DMS153 treated with DMSO at 0.1 percent for 48 hours (cell line): ENCODE results near the gene PSORS1C1.
"Not testable (repeated sequence)": the region's sequence is repeated elsewhere in the genome, so short reads cannot be mapped to it uniquely, and the experiment has no call there.

Experiments used
- DNase-seq: peaks from one replicate; lab custom pipeline; 2025; ENCODE audit not compliant: unreplicated experiment; lab: John Stamatoyannopoulos, UW

Gene PSORS1C1

DNA sequence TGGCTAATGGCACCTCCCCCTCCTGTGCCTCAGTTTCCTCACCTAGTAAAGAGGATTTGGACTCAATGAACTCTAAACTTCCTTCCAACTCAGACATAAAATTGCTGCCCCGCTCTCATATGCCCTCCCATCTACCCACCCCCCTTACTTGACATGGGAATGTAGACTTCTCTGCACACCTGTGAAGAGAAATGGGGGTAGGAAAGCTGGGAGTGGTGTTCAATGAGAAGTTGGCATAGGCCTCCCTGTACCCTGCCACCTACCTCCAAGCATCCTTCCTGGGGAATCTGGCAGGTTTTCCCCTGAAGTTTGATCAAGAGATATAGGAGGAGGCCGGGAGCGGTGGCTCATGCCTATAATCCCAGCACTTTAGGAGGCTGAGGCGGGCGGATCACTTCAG, 59.8 kb downstream of the PSORS1C1 start:
- DNase-seq = no peak

DNA sequence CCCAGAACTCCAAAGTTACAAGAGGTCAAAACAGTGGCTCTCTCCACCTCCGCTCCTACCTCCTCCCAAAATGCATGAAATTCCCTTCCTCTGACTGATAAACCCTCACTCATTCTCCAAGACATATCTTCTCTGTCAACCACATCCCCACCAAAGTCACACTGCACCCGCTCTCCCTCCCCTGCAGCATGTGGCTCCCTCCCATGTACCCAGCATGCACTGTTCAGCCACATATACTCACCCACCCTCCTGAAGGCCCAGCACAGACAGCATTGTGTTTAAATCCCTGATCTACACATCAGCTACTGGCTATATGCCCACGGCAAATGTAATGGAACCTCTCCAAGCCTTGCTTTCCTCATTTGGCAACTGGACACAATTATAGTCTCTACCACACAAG, 61.4 kb downstream of the PSORS1C1 start:
- DNase-seq = no peak

DNA sequence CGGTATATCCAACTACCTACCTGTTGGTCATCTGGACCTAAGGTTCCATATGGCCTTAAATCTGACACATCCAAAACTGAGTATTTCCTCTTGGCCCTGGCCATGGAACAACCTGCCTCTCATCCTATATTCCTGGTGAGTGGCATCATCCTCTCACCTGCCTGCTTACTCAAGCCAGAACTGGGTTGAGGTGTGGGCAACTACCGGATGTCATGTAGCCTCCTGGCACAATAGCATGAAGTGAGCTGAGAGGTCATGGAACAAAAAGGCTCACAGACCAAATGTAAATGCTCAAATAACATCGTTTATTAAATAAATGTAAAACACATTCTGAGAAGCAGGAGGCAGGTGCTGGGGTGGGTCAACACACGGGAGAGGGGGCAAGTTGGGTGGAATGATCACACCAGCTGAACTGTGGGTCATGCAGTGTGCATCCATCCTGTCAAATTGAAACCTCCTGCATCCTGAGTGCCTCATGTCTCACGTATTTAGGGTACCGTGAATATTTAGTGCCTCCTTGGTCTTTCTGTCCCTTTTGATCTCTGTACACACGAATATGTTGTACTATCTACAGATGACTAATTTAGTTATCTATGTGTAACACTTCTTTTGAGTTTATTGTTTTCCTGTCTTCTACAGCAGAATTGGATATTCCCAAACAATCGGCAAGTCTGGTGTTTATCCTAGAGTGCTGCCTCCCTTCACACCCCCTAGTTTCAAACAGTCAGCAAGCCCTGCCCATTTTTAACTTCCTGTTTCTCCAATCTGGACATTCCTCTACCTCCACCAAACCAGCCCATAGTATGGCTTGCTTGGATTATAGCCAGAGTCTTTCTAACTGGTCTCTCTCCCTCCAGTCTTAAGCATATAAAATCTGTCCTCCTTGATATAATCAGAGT, 63.8 kb downstream of the PSORS1C1 start:
- peak; percentile 32 for DNase-seq

DNA sequence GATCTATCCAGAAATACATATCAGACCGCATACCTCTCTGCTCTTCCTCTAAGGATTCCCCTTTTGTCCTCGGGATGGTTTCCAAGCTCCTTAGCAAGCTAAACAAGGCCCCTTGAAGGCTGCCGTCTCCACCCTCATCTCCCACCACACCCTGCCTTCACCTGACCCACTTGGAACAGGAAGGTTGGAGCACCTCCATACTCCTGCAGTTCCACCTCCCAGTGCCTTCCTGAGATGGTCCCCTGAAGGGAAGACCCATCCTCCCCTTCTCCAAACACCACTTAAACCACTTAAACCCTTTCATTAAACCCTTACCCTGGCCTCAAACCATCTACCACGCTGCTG, 64.4 kb downstream of the PSORS1C1 start:
- no peak for DNase-seq

DNA sequence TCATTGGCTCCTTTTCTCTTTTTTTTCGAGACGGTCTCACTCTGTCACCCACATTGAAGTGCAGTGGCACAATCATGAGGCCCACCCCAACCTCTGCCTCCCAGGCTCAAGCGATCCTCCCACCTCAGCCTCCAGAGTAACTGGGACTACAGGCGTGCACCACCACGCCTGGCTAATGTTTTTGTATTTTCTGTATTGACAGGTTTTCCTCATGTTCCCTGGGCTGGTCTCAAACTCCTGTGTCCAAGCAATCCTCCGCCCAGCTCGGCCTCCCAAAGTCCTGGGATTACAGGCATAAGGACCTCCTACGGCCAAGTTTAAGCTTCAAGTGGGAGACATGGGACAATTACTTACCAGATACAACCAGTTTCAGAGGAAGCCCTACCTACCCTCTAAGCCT, 65.3 kb downstream of the PSORS1C1 start:
- DNase-seq = no peak

DNA sequence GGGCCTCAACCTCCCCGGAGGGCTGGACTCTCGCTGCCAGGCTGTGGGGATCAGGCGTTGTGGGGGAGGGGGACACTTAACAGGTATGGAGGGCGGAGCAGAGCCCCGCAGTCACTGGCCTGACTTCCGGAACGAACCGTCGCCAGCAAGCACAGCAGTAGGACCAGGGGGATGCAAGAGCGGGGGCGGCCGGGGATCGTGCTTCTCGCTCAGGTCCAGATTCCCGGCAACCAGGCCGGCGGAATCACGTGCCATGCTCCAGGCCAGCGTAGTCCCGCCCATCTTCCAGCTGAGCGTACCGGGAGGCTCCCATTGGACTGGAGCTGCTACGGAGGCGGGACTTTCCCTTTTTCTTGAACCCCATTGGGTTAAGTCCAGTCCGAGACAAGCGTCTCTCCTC, 65.9 kb downstream of the PSORS1C1 start:
- DNase-seq = no peak

DNA sequence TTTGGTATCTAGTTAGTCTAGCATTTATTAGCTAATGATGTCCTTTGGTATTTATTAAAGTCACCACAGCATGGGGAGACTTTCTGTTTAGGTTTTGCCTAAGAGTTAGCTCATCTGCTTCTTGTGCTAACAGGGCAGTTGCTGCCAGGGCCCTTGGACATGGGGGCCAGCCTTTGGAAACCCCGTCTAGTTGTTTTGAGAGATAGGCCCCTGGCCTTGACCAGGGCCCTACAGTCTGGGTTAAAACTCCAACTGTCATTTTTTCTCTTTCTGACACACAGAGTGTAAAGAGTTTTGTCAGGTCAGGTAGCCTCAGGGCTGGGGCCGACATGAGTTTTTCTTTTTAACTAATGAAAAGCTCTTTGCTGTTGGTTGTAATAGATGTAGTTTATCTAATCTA, 68.7 kb downstream of the PSORS1C1 start:
- DNase-seq = not testable (repeated sequence)

DNA sequence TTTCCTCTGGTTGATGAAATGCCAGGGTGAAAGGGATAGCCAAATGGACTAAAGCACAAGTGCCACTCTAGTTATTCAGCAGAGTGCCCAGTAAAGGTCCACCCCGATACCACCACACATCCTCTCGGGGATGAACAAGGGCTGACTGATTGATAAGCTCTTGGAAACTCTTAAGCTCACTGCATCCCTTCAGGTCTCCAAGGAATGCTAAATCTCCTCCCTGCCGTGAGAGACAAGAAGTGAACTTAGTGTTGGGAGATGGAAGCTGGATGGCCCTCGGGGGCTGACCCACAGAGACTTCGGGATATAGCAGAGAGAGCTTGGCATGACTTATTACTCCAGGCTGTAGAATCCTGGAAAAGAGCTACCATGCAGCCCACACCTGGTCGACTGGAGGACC, 69.3 kb downstream of the PSORS1C1 start:
- DNase-seq = not testable (repeated sequence)

DNA sequence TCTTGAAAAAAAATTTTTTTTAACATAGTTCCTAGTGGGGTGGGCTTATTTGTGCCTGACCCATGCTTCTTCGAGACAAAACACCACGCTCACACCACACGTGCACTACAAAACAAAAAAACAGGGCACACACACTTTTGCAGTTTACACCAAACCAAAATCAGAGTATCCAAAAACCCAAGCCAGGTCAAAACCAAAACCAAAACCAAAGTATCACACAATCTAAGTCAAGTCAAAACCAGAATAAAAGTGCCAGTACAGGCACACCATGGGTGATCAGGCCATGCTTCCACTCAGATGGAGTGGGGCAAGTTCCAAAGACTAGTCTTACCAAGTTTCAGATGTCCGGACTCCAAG, 71.1 kb downstream of the PSORS1C1 start:
- DNase-seq = not testable (repeated sequence)

DNA sequence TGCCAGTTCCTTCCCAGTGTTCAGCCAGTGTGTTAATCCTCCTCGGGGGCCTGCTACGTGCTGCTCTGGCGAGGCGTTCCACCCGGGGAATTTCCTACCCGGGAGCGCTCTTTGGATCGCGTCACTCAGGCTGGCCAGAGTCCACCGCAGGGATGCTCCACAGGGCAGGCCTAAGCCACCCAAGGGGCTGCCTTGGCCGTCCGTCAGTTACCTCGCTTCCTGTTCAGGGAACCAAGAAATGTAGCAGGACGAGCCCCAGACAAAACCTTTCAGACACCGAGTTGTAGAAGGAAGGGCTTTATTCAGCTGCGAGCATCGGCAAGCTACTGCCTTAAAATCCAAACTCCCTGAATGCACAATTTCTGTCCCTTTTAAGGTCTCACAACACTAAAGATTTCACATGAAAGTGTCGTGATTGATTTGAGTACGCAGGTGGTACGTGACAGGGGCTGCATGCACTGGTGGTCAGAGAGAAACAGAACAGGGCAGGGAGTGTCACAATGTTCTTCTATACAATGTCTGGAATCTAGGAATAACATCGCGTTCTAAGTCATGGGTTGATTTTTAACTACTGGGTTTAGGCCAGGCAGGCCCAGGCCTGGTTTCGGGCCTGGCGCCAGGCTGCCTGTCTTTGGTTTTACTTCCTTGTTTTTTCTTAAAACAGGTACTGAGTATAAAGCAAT, 71.6 kb downstream of the PSORS1C1 start:
- DNase-seq = no peak

DNA sequence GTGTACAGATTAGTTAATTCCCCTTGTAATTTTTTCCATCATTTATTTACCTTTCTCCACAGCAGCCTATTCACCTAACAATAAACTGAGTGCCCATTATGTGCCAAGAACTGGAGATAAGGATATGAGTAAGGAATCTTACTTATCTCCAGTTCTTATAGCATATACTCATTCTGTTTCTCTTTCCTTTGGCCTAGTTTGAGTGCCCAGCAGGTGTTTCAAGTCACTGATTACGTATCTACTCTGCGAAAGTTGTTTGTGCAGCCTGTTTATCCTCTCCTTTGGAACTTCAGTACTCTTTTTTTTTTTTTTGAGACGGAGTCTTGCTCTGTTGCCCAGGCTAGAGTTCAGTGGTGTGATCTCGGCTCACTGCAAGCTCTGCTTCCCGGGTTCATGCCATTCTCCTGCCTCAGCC, 73.2 kb downstream of the PSORS1C1 start:
- no peak for DNase-seq

DNA sequence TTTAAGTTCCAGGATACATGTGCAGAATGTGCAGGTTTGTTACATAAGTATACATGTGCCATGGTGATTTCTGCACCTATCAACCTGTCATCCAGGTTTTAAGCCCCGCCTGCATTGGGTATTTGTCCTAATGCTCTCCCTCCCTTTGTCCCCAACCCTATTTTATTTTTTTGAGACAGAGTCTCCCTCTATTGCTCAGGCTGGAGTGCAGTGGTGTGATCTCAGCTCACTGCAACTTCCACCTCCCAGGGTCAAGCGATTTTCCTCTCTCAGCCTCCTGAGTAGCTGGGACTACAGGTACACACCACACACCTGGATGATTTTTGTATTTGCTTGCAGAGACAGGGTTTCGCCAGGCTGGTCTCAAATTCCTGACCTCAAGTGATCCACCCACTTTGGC, 74.6 kb downstream of the PSORS1C1 start:
- not testable (repeated sequence) for DNase-seq
